Measurements from ENCODE around the gene OCA2. TPM values are rescaled to one million over a fixed set of nuclear protein-coding genes. Genes with fewer than 3 reads are reported as not detected.
"Not testable (repeated sequence)": the region's sequence is repeated elsewhere in the genome, so short reads cannot be mapped to it uniquely, and the experiment has no call there.

Gene OCA2
- polyA plus RNA-seq, 6 donors from 2014 or later, result 0.09 to 0.23 TPM; not detected in 4

DNA sequence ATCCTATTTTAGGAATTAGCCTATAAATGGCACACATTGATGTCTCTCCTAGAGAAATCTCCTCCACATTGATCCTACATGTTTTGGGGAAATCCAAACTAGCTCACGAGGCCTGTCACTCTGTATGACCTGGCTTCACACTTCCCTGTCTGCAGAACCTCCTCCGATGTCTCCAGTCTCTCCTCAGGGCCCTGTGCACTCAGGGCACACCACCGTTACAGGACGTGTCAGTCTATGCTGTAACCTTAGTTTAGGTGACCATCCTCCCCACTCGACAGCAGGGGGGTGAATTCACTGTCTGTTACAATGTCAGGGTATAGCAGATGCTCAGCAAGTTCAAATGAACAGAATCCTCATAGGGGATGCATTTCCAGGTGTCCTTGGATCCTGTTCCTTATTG is 249.1 kb downstream of the OCA2 start:
- Mint-ChIP-seq H3K27me3 (peaks cover 0 to 7% (median 0%) of the 10 kb centered on the region in 3 donors), H3K36me3 (peaks cover under 1 to 4% of the 10 kb centered on the region in 2 donors), H3K27ac (no peak overlapping the region), H3K4me3 (no peak overlapping the region), H3K9me3 (peaks cover under 1 to 17% (median 7%) of the 10 kb centered on the region in 7 donors), H3K4me1 (no peaks in the 10 kb centered on the region)
- no peak for DNase-seq
- no peak for ATAC-seq (ENCODE audit: low read depth in 2 of 2)

DNA sequence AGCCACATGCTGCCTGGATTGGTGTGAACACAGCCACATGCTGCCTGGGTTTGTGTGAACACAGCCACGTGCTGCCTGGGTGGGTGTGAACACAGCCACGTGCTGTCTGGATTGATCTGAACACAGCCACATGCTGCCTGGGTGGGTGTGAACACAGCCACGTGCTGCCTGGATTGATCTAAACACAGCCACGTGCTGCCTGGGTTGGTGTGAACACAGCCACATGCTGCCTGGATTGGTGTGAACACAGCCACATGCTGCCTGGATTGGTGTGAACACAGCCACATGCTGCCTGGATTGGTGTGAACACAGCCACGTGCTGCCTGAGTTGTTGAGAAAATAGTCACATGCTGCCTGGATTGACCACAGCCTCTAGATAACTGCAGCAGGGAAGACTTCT is 250.2 kb downstream of the OCA2 start:
- H3K4me1 Mint-ChIP-seq; DNase-seq; H3K27ac Mint-ChIP-seq; H3K27me3 Mint-ChIP-seq; H3K4me3 Mint-ChIP-seq; H3K36me3 Mint-ChIP-seq; ATAC-seq (ENCODE audit: low read depth in 2 of 2): not testable (repeated sequence)
- H3K9me3 Mint-ChIP-seq, result peaks cover 0 to 17% (median 5%) of the 10 kb centered on the region in 7 donors

GRCh38 chr15:27847775-27848710 is 251.1 kb downstream of the OCA2 start:
- ATAC-seq (ENCODE audit: low read depth in 2 of 2) (no peak), DNase-seq (no peak)
- peaks cover 0 to 16% (median 5%) of the 10 kb centered on the region in 7 donors for H3K9me3 Mint-ChIP-seq
- H3K36me3 Mint-ChIP-seq, result peaks cover 0 to 4% of the 10 kb centered on the region in 2 donors
- no peaks in the 10 kb centered on the region for H3K4me1 Mint-ChIP-seq
- peaks cover 0 to 7% (median 0%) of the 10 kb centered on the region in 3 donors for H3K27me3 Mint-ChIP-seq
- H3K27ac Mint-ChIP-seq, result no peak overlapping the region
- no peak overlapping the region for H3K4me3 Mint-ChIP-seq

DNA sequence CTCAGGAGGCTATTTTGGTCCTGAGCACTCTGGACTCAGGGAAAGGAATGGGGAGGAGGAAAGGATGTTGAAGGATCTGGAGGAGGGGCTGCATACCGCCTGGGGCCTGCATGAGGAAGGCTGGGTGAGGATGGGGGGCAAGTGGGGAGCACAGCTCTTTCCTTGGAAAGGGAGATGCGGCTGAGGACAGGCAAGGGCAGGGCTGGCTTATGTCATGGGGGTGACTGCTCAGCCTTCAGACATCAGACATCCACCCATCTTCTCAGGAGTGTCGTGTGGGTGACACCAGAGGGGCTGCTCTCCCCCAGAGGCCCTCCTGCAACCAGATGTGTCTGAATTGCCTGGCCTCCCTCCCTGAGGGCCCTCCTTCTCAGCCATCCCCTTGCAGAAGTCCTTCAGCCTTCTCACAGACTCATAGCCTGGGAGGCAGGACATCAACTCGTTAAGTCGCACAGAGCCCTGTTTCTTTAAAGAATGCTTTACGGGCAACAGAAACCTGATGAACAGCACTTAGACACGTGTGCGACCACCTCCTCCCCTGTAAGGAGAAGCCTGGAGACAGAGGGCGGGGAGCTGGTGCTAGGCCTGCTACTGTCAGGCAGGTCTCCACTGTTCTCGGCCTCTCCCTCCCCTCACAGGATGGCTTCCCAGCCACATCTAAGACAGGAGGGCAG is 252.3 kb downstream of the OCA2 start:
- ATAC-seq (ENCODE audit: low read depth in 2 of 2) (no peak), DNase-seq (no peak)
- Mint-ChIP-seq H3K27ac (peak overlapping the region in 2 of 6 donors; percentile 47 to 84), H3K9me3 (peaks cover 0 to 16% (median 5%) of the 10 kb centered on the region in 7 donors), H3K4me3 (no peak overlapping the region), H3K36me3 (peaks cover 0 to 4% of the 10 kb centered on the region in 2 donors), H3K4me1 (no peaks in the 10 kb centered on the region), H3K27me3 (peaks cover 0 to 7% (median 0%) of the 10 kb centered on the region in 3 donors)

DNA sequence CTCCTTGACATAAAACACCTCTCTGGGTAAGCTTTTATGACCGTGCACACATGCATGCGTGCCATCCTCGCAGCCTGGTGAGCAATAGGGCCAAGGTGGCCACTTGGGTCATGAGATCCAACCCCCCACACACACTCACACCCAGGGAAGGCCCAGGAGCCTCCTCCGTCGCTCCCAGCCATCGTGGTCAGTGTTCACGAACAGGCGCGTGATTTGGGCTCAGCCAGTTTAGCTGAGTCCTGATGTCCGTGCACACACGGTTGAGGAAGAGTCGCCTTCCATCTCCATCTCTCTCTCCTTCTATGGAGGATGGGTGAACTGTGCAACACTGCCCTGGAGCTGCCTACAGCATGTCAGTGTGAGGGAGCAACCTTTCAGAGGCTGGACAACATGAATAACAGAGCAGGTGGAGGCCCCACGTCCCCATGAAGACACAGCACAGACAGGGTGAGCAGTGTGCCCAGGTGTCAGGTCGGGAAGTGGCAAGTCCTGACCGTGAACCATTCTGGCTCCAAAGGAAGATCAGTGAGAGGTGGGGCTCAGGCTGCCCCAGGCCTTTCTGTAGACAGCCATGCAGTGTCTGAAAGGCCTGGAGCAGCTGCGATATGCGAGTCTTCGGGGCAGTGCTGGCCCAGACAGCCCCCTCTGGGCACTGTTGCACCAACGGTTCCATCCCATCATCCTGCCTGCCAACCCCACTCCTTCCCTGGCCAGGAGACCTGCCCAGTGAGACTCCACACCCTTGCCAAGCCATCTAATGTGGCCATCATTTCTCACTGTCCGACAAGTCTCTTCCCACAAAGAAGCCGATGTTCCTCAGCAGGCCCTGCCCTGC is 253.4 kb downstream of the OCA2 start:
- Mint-ChIP-seq H3K4me3 (no peak overlapping the region), H3K4me1 (no peaks in the 10 kb centered on the region), H3K9me3 (peaks cover 0 to 14% (median 4%) of the 10 kb centered on the region in 7 donors), H3K27ac (peak overlapping the region in 1 of 6 donors; percentile 47), H3K27me3 (peaks cover 0 to under 1% (median 0%) of the 10 kb centered on the region in 3 donors), H3K36me3 (peaks cover 0 to 1% of the 10 kb centered on the region in 2 donors)
- no peak for DNase-seq
- no peak for ATAC-seq (ENCODE audit: low read depth in 2 of 2)

DNA sequence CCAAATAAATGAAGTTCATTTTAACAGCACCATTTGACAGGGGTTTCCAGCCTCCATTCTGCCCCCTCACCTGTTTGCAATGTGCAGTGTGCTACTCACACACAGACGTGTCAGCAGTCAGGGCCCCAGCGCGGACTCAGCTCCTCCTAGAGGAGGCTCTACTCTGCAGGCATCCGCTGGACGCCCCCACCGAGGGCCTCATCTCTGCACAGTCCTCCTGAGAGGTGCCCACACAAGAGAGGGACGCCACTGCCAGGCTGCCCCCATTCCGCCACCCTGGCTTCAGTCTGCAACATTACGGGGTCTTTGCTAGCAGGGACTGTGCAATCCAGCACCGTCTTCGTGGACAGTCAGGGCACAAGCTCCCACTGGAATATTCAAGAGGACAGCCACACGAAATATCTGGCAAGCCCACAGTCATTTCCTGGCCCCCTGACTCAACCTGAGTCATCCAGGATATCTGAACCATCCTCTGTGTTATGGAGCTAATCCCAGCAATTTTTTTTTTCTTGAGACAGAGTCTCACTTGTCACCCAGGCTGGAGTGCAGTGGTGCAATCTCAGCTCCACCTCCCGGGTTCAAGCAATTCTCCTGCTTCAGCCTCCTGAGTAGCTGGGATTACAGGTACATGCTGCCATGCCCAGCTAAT is 255.0 kb downstream of the OCA2 start:
- no peak overlapping the region for H3K27ac Mint-ChIP-seq
- no peaks in the 10 kb centered on the region for H3K4me1 Mint-ChIP-seq
- no peaks in the 10 kb centered on the region for H3K36me3 Mint-ChIP-seq
- peaks cover 0 to 7% (median 2%) of the 10 kb centered on the region in 7 donors for H3K9me3 Mint-ChIP-seq
- no peak overlapping the region for H3K4me3 Mint-ChIP-seq
- ATAC-seq (ENCODE audit: low read depth in 2 of 2) (no peak), DNase-seq (no peak)
- H3K27me3 Mint-ChIP-seq, result no peaks in the 10 kb centered on the region

GRCh38 chr15:27843146-27843545 is 256.0 kb downstream of the OCA2 start:
- H3K27me3 Mint-ChIP-seq, result peaks cover 0 to 1% (median 0%) of the 10 kb centered on the region in 3 donors
- no peak for ATAC-seq (ENCODE audit: low read depth in 2 of 2)
- H3K9me3 Mint-ChIP-seq, result peaks cover 0 to 4% (median 0%) of the 10 kb centered on the region in 7 donors

GRCh38 chr15:27842526-27842925 is 256.6 kb downstream of the OCA2 start:
- Mint-ChIP-seq H3K4me3 (no peak overlapping the region), H3K27ac (no peak overlapping the region), H3K4me1 (peaks cover 0 to 4% (median 0%) of the 10 kb centered on the region in 3 donors), H3K27me3 (peaks cover 3 to 7% (median 6%) of the 10 kb centered on the region in 3 donors), H3K9me3 (peaks cover 0 to 4% (median 0%) of the 10 kb centered on the region in 7 donors), H3K36me3 (no peaks in the 10 kb centered on the region)
- ATAC-seq (ENCODE audit: low read depth in 2 of 2) (no peak), DNase-seq (no peak)

More at GRCh38 chr15:27843146-27843545, 256.0 kb downstream of the OCA2 start:
- Mint-ChIP-seq H3K4me3 (peak overlapping the region in 1 of 8 donors; percentile 73), H3K27ac (no peak overlapping the region), H3K4me1 (no peaks in the 10 kb centered on the region), H3K36me3 (no peaks in the 10 kb centered on the region)
- no peak for DNase-seq

DNA sequence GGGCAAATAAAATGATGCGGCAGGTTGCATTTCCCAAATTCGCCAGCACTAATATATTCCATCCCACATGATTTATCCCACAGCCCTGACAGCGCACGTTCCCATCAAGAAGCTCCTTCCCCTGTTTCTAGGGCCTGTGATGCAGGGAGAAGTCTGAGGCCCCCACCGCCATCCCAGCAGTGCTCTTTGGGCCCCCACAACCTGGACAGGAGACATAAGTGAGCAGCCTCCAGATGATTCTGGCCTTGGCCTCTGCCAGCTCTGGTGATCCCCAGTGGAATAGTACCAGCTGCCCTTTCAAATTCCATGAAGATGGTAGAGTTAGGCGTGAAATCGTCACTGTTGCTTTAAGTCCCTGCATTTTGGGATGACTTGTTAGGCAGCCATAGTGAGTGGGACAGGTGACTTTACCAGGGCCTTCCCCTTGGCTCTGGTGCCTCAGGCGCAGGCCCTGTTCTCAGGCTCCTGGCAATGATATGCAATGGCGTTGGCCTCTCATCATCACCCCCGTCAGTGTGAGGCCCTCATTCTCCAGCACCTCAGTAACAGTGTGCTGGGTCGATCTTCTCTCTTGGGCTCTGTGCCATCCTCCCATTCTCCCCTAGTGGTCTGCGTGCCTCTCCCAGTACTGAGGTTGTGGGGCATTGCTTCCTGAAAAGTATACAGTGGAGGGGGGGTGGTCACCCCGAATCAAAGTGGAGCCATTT is 263.7 kb downstream of the OCA2 start:
- H3K27ac Mint-ChIP-seq, result peak overlapping the region in 1 of 6 donors; percentile 35
- no peak for ATAC-seq (ENCODE audit: low read depth in 2 of 2)
- peaks cover 0 to 12% (median 0%) of the 10 kb centered on the region in 7 donors for H3K9me3 Mint-ChIP-seq

GRCh38 chr15:27834684-27835083 is 264.4 kb downstream of the OCA2 start:
- no peaks in the 10 kb centered on the region for H3K36me3 Mint-ChIP-seq

More for the DNA sequence above, 263.7 kb downstream of the OCA2 start:
- H3K27me3 Mint-ChIP-seq, result peaks cover 7 to 29% (median 10%) of the 10 kb centered on the region in 3 donors
- DNase-seq, result no peak
- peaks cover 0 to 4% (median 0%) of the 10 kb centered on the region in 3 donors for H3K4me1 Mint-ChIP-seq
- H3K36me3 Mint-ChIP-seq, result no peaks in the 10 kb centered on the region
- H3K4me3 Mint-ChIP-seq, result no peak overlapping the region

GRCh38 chr15:27833974-27834373 is 265.1 kb downstream of the OCA2 start:
- Mint-ChIP-seq H3K4me1 (peaks cover 0 to 4% (median 0%) of the 10 kb centered on the region in 3 donors), H3K36me3 (no peaks in the 10 kb centered on the region), H3K27me3 (peaks cover 7 to 29% (median 10%) of the 10 kb centered on the region in 3 donors), H3K27ac (no peak overlapping the region), H3K9me3 (peaks cover 0 to 12% (median 0%) of the 10 kb centered on the region in 7 donors), H3K4me3 (no peak overlapping the region)
- DNase-seq, result no peak
- no peak for ATAC-seq (ENCODE audit: low read depth in 2 of 2)

More at GRCh38 chr15:27834684-27835083, 264.4 kb downstream of the OCA2 start:
- H3K4me1 Mint-ChIP-seq, result peaks cover 0 to 4% (median 0%) of the 10 kb centered on the region in 3 donors
- ATAC-seq (ENCODE audit: low read depth in 2 of 2) (no peak), DNase-seq (no peak)
- H3K9me3 Mint-ChIP-seq, result peaks cover 0 to 12% (median 0%) of the 10 kb centered on the region in 7 donors
- peaks cover 7 to 29% (median 10%) of the 10 kb centered on the region in 3 donors for H3K27me3 Mint-ChIP-seq
- no peak overlapping the region for H3K4me3 Mint-ChIP-seq
- no peak overlapping the region for H3K27ac Mint-ChIP-seq

DNA sequence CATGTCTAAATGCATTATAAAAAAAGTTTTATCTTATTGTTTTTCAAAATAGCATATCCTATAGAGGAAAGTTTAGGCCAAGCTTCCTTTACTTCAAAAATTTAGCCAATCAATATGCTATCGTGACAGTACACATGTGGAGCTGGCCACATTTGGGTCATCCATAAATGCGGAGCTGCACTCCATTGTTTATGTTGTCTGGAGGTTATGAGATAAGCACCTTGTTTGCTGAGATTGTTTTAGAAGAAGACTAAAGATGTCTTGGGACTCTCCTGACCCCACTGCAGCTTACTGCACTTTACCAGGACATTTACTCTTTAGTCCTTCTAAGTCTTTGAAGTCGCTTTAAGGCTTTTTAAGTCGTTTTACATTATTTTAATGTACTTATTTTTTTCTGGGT is 265.9 kb downstream of the OCA2 start:
- Mint-ChIP-seq H3K36me3 (no peaks in the 10 kb centered on the region), H3K27me3 (peaks cover 7 to 28% (median 10%) of the 10 kb centered on the region in 3 donors), H3K9me3 (peaks cover 0 to 12% (median 0%) of the 10 kb centered on the region in 7 donors), H3K4me3 (no peak overlapping the region), H3K4me1 (peaks cover 0 to 4% (median 0%) of the 10 kb centered on the region in 3 donors), H3K27ac (no peak overlapping the region)
- ATAC-seq (ENCODE audit: low read depth in 2 of 2), result no peak
- DNase-seq, result no peak

Measured in naive B cell (primary cell).